ENCODE results near the gene DRAXIN. TPM values are rescaled to one million over a fixed set of nuclear protein-coding genes. Genes with fewer than 3 reads are reported as not detected.

Gene DRAXIN
- total RNA-seq, 1 donor from 2014 or later = 0.05 TPM

- intact Hi-C loops (cut with micrococcal nuclease) = no loop called here
- Histone ChIP-seq H3K4me1 (peaks cover 9% of the 10 kb centered on the region), H3K27me3 (ENCODE audit: low read depth) (peaks cover 7% of the 10 kb centered on the region), H3K9me3 (replicated peaks) (no peaks in the 10 kb centered on the region), H3K36me3 (no peaks in the 10 kb centered on the region), H3K4me3 (no peak overlapping the region), H3K27ac (replicated peaks) (no peak overlapping the region)
- no peak for TF ChIP-seq CTCF (IDR thresholded peaks at IDR 0.05; ENCODE audit: borderline replicate concordance)
- no peak for DNase-seq
Measured at GRCh38 chr1:11767922-11768704, 76.6 kb downstream of the DRAXIN start.

- Histone ChIP-seq H3K27me3 (ENCODE audit: low read depth) (no peaks in the 10 kb centered on the region), H3K4me3 (no peak overlapping the region), H3K27ac (replicated peaks) (no peak overlapping the region), H3K4me1 (peaks cover 9% of the 10 kb centered on the region), H3K9me3 (replicated peaks) (no peaks in the 10 kb centered on the region), H3K36me3 (no peaks in the 10 kb centered on the region)
- no peak for TF ChIP-seq CTCF (IDR thresholded peaks at IDR 0.05; ENCODE audit: borderline replicate concordance)
- intact Hi-C loops (cut with micrococcal nuclease) = no loop called here
- no peak for DNase-seq
Measured at GRCh38 chr1:11768821-11769220, 77.3 kb downstream of the DRAXIN start.

- intact Hi-C loops (cut with micrococcal nuclease) = no loop called here
- Histone ChIP-seq H3K4me3 (no peak overlapping the region), H3K27ac (replicated peaks) (no peak overlapping the region), H3K36me3 (no peaks in the 10 kb centered on the region), H3K9me3 (replicated peaks) (no peaks in the 10 kb centered on the region), H3K4me1 (peaks cover 9% of the 10 kb centered on the region), H3K27me3 (ENCODE audit: low read depth) (no peaks in the 10 kb centered on the region)
- no peak for TF ChIP-seq CTCF (IDR thresholded peaks at IDR 0.05; ENCODE audit: borderline replicate concordance)
- no peak for DNase-seq
Measured at GRCh38 chr1:11769274-11769673, 77.8 kb downstream of the DRAXIN start.

- Histone ChIP-seq H3K4me3 (no peak overlapping the region), H3K27ac (replicated peaks) (no peak overlapping the region), H3K4me1 (peaks cover 9% of the 10 kb centered on the region), H3K27me3 (ENCODE audit: low read depth) (no peaks in the 10 kb centered on the region), H3K9me3 (replicated peaks) (no peaks in the 10 kb centered on the region), H3K36me3 (no peaks in the 10 kb centered on the region)
- no peak for DNase-seq
- no peak for TF ChIP-seq CTCF (IDR thresholded peaks at IDR 0.05; ENCODE audit: borderline replicate concordance)
- intact Hi-C loops (cut with micrococcal nuclease) = no loop called here
Measured at GRCh38 chr1:11770011-11770410, 78.5 kb downstream of the DRAXIN start.

GRCh38 chr1:11771481-11772043 is 80.1 kb downstream of the DRAXIN start:
- no peak for DNase-seq
- Histone ChIP-seq H3K4me3 (no peak overlapping the region), H3K27ac (replicated peaks) (no peak overlapping the region), H3K27me3 (ENCODE audit: low read depth) (no peaks in the 10 kb centered on the region), H3K4me1 (peaks cover 9% of the 10 kb centered on the region), H3K36me3 (no peaks in the 10 kb centered on the region), H3K9me3 (replicated peaks) (no peaks in the 10 kb centered on the region)
- intact Hi-C loops (cut with micrococcal nuclease) = no loop called here
- TF ChIP-seq CTCF (IDR thresholded peaks at IDR 0.05; ENCODE audit: borderline replicate concordance) = no peak
